Measurements from ENCODE around the gene ARVCF.

Gene ARVCF

GRCh38 chr22:19970479-19971275, 45.9 kb downstream of the ARVCF start:
- DNase-seq: peak; percentile 81

- no peak for DNase-seq
These were observed 46.6 kb downstream of the ARVCF start for GRCh38 chr22:19970031-19970478.

GRCh38 chr22:19969141-19969928, 47.3 kb downstream of the ARVCF start:
- no peak for DNase-seq

GRCh38 chr22:19968450-19968891, 48.2 kb downstream of the ARVCF start:
- no peak for DNase-seq

GRCh38 chr22:19967850-19968449, 48.7 kb downstream of the ARVCF start:
- no peak for DNase-seq

- DNase-seq: no peak
These were observed 49.5 kb downstream of the ARVCF start for GRCh38 chr22:19966908-19967750.

- no peak for DNase-seq
These were observed 50.6 kb downstream of the ARVCF start for GRCh38 chr22:19965771-19966709.

- no peak for DNase-seq
These were observed 51.8 kb downstream of the ARVCF start for GRCh38 chr22:19964701-19965386.

GRCh38 chr22:19963863-19964642, 52.6 kb downstream of the ARVCF start:
- no peak for DNase-seq

GRCh38 chr22:19962909-19963806, 53.5 kb downstream of the ARVCF start:
- DNase-seq: no peak

- DNase-seq: peak; percentile 58
These were observed 54.2 kb downstream of the ARVCF start for GRCh38 chr22:19962246-19962908.

GRCh38 chr22:19961868-19962245, 54.8 kb downstream of the ARVCF start:
- no peak for DNase-seq

- no peak for DNase-seq
These were observed 55.4 kb downstream of the ARVCF start for GRCh38 chr22:19961201-19961580.

- DNase-seq: no peak
These were observed 56.0 kb downstream of the ARVCF start for GRCh38 chr22:19960491-19961200.

GRCh38 chr22:19959587-19960490, 56.8 kb downstream of the ARVCF start:
- no peak for DNase-seq

GRCh38 chr22:19959043-19959586, 57.5 kb downstream of the ARVCF start:
- no peak for DNase-seq
